GM18526 (cell line): Measurements from ENCODE around the gene ARHGEF16.

Experiments
- POLR2A ChIP-seq: IDR thresholded peaks from 3 replicates; pipeline ENCODE4 v1.6.1; 2011; ENCODE audit not compliant: insufficient read length; ENCODE audit errors: extremely low read depth

ARHGEF16 gene

DNA sequence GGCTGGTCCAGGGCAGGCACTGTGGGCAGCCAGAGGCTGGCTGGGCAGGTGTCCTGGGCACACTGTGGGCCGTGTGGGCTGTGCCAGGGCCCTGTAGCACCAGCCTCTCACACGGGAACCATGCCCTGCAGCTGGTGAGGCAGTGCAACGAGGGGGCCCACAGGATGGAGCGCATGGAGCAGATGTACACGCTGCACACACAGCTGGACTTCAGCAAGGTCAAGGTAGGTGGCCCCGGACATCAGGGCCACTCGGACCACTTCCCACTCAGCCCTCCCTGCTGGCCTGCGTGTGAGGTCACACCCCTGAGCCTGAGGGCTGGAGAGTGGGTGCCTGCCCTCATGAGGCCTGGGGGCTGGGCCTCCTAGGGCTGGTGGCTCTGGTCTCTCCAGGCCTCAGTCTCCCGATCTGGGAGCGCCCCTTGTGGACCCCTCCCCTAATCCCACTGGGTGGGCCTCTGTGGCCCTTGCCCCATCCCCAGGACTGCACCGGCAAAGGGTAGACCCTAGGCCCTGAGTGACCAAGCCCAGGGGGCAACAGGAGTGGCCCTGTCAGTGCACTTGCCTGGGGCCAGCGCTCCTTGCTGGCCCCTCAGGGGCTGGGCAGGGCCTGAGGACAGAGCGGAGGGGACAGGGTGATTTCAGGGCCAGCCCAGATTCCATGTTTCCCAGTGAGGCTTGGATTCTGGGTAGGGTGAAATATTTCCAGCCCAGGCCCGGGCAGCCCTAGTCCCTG is 21.5 kb downstream of the ARHGEF16 start:
- TF ChIP-seq POLR2A = no peak

DNA sequence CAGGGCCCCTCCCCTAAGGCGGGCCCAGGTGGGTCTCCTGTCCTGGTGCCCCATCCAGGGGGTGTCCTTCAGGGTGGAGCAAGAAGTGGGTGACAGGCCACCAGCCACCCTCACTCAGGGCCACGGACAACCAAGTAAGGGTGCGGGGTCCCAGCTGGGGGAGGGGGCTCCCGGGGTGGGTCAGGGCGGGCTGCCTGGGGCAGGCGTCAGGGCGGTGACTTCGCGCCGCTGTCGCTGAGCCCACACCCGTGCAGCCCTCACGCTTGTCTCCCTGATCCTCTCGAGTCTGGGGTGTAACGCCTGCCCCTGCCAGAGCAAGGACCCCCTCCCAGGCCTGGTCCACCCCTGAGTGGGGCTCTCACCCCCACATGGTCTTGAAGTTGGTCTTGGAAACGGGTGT is 22.2 kb downstream of the ARHGEF16 start:
- TF ChIP-seq POLR2A = no peak

DNA sequence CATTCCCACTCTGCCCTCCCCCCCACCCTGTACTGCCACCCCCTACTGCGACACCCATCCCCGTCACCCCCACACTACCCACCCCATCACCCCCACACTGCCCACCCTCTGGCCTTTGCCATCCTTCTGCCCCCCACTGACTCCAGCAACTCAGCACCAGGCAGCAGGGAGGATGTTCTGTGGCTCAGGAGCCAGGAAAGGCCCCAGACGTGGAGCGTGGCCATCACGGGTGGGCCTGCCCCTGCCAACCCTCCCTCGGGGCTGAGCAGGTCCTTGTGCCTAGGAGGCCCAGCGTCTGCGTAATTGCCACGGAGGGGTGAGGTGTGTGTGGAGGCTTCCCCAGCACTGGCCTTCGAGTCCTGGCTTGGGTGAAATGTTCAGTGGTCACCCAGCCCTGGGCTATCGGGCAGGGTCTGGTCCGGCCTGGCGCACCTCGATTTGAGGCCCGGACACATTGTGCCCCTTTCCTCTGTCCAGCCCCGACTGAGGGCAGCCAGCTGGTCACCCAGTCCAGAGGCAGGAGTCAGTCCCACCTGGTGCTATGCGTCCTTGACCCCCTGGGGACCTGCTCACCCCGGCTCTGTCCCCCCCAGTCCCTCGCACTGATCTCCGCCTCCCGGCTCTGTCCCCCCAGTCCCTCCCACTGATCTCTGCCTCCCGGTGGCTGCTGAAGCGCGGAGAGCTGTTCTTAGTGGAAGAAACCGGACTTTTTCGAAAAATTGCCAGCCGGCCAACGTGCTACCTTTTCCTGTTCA is 23.0 kb downstream of the ARHGEF16 start:
- TF ChIP-seq POLR2A = no peak

DNA sequence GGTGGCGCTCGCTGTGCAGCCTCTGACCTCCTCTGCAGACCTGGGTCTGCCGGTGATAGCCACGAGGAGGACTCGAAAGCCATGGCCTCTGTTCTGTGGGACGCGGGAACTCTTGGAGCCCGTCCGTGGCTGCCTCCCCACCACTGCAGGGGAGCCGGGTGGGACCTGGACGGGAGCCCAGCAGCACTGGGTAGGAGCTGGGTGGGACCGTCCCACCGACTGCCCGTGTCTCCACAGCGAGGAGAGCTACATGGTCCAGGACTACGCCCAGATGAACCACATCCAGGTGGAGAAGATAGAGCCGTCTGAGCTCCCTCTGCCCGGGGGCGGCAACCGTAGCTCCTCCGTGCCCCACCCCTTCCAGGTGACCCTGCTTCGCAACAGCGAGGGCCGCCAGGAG is 23.7 kb downstream of the ARHGEF16 start:
- TF ChIP-seq POLR2A = no peak

DNA sequence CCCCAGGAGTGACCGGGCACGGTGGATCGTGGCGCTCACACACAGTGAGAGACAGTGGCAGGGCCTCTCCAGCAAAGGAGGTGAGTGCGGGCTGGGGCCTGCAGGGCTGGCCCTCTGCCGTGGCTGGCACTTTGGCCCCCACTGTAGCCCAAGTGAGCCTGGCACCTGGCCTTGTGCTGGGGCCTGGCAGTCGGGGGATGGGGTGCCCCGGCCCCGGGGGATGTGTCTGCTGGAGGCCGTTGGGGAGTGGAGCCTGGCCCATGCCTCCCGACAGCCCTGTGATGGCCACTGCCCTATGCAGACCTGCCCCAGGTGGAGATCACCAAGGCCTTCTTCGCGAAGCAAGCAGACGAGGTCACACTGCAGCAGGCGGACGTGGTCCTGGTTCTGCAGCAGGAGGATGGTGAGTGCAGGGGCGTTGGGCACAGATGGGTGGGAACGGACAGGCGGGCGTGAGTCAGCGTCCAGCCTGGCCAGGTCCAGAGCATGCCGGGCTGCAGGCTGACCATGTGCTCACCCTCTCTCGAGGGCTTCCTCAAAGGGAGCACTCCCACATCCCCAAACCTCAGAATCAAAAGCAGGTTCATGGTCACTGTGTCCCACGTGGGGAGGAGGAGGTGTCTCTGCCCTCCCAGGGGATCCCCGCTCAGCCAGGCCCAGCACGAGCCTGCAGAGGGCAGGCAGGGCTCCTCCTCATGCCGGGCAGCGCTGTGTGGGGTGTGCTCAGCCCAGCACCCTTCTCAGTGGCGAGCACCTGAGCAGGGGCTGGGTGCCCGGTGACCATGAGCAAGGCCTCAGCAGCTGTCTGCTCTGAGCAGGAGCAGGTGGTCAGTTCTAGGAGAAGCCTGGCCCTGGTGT is 25.3 kb downstream of the ARHGEF16 start:
- TF ChIP-seq POLR2A = no peak

DNA sequence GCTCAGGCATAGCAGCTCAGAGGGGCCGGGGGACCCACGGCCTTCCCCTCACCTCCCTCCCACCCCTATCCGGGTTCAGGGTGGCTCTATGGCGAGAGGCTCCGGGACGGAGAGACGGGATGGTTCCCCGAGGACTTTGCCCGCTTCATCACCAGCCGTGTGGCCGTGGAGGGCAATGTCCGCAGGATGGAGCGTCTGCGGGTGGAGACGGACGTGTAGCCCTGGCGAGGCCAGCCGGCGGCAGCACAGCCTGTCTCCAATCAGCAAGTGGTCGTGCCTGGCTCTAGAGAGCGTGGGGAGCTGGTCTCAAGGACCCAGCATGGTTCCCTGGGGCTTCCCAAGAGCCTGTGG is 25.9 kb downstream of the ARHGEF16 start:
- TF ChIP-seq POLR2A = no peak

DNA sequence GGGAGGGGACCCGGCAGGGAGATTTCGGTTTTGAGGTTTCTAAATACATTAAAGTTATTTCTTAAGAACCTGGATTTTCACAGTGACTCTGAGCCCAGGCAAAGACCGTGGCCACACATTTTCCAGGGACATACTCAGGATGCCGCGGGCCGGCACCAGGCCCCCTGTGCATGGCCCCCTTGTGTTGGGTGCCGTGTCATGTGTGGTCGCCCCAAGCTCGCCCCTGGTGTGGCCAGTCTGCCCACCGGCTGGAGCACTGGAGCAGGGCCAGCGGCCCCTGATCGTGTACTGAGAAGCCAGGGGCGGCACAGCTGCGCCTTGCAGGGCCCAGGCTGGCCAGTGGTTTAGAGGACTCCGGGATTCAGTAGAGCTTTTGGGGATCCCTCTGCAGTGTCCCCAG is 26.6 kb downstream of the ARHGEF16 start:
- TF ChIP-seq POLR2A = no peak

DNA sequence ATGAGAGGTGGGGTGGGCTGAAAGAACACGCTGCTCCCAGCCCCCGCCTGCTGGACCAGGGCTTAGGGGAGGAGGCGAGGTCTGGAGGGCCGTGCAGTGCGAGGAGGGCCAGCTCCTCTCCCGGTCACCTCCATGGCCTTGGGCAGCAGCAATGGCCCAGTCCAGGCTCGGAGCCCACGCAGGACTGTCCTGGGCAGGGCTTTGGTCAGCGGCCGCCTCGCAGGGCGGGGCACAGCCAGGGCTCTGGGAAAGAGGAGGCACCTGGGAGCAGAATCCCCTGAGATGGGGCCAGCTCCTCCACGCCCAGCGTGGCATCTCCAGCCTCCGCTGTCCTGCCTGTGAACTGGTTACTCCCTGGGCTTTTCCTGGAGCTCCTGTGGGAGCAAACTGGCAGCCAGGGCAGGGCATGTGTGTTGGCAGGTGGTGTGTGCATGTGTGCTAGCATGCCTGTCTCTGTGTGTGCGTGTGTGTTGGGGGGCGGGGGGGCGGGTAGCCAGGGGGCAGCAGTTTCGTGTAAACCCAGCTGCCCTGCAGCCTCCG is 27.4 kb downstream of the ARHGEF16 start:
- no peak for TF ChIP-seq POLR2A

DNA sequence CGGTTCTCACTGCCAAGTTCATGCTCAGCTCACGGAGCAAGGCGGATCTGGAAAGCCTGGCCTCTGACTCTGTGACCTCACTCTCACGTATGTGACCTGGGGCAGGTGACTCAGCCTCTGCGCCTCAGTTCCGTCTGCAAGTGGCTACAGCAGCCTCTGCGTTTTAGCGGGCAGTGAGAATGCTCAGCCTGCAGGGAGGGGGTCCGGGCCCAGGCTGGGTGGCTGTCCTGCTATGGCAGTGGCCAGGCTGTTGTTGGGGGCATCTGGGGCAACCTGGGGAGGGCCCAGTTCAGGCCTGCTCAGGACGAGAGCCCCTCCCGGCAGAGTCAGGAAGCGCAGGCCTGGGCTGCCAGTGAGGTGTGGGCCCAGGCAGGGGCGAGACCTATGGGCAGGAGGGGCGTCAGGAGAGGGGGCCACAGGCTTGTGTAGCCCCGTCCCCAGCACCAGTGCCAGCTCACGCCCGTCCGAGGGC is 27.9 kb downstream of the ARHGEF16 start:
- no peak for TF ChIP-seq POLR2A

DNA sequence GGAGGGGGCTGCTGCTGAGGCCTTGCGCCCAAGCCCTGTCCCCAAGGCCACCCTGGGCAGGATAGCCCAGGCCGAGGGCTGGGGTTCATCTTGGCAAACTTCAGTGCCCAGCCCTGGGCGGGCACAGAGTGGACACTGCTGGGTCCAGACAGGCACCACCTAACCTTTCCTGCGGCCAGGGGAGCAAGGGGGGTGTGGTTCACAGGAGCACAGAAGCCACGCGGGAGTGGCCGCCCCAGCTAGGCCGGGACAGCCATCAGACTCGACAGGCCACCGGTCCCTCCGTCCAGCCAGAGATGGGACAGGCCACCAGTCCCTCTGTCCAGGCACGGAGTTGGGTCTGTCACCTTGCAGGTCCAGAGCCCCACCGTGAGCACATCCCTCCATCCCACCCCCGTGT is 28.9 kb downstream of the ARHGEF16 start:
- TF ChIP-seq POLR2A = no peak

DNA sequence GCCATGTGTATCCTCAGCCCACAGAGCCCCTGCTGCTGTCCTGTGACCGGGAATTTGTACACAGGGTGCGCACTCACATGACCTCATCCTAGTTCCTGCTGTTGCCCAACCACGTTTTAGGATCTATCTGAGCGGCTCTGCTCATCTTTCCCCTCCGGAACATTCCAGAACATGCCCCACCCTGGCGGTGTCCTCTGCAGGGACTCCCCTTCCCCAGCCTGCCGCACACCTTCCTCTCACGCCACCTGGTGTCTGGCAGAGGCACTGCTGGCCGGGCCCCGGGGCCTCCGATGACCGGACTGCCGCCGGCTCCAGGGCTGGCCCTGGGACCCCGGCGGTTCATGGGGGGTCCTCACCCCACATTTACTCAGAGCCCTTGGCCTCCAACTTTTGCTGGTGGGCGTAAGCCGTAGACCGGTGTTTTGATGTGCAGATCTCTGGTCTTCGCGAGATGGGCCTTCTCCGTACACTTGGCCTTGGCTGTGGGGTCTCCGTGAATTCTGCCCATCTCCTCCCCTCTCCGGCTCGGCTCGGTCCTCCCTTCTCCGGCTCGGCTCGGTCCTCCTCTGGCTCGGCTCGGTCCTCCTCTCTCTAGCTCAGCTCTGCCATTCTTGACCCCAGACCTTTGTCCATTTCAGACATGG is 29.5 kb downstream of the ARHGEF16 start:
- TF ChIP-seq POLR2A = no peak

DNA sequence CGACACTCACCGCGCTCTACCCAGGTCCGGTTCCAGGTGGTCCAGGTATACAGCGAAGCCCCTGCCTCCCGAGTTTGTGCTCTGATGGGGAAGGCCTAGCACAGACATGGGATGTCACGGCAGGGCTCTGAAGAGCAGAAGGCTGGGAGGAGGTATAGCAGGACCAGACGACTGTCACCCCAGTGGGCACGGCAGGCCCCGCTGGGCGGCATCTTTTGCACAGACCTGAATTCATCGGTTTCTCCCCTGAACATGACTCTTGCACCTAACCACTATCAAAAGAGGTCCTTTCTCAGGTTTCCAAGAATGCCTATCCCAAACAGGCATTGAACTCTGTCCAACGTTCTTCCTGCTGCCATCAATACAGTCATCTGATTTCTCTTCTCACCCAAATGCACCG is 30.6 kb downstream of the ARHGEF16 start:
- no peak for TF ChIP-seq POLR2A

DNA sequence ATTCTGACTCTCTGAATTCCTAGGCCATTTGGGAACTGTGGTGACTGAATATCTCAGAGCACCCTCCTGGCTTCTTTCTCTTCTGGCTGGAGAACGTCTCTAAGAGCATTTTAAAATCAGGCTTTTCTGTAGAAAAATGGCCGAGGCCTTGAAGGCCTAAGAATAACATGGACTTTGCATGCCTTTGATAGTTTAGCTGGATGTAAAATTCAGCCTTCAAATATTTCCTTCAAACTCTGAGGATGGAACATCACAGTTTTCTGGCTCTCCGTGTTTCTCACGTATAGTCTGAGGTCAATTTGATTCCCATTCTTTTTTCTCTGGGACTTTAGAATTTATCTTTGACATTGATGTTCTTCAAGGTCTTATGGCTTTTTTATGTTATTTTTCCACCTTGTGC is 34.0 kb downstream of the ARHGEF16 start:
- no peak for TF ChIP-seq POLR2A

DNA sequence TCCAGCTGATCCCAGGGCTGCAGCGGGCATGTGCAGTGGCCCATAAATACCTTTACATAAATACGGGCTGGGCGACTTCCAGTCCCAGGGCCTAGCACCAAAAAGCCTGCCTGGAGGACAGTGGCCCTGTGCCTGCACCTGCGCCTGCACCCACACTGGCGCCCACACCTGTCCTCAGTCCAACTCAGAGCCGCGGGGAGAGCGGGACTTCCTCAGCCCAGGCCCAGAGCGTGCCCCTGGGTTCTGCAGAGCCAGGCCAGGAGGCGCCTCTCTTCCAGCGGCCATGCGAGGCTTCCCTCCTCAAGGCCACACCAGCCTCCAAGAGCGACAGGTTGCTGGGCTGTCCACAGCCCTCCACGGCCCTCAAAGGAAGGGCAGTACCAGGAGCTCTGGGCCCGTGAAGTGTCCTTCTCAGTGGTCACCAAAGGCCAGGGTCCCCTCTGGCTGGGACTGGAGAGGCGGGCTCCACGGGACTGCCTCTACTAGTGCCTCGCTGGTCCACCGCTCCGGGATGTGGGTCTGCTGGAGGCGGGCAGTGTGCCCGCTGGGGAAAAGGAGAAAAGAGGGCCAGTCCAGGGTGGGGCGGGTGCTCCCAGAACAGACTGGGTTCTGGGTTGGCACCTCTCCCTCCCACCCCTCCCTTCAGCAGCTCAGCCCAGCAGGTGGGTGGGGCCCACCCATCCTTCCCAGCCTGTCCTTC is 35.7 kb downstream of the ARHGEF16 start:
- no peak for TF ChIP-seq POLR2A
